IMR-90 (cell line): ENCODE measurements around the gene NTN4.

Experiments
- BHLHE40 ChIP-seq: fragments of 150-350 bp; IDR thresholded peaks from 2 replicates; pipeline ENCODE4 v1.6.1; 2016; ENCODE audit warnings: mild to moderate bottlenecking, low read depth, low read length
- CEBPB ChIP-seq: IDR thresholded peaks from 2 replicates; pipeline ENCODE4 v1.6.1; 2012; ENCODE audit warnings: low read depth, low read length, improper control_type of control experiment
- CTCF ChIP-seq: conservative IDR thresholded peaks from 2 replicates; pipeline ENCODE4 v1.5.1; 2012; ENCODE audit warnings: mild to moderate bottlenecking, low read depth, low read length, improper control_type of control experiment
- ELK1 ChIP-seq: fragments of 150-350 bp; IDR thresholded peaks from 2 replicates; pipeline ENCODE4 v1.6.1; 2016; ENCODE audit warnings: low read depth, mild to moderate bottlenecking, low read length, moderate library complexity, borderline replicate concordance
- FOS ChIP-seq: fragments of 150-350 bp; IDR thresholded peaks from 2 replicates; pipeline ENCODE4 v1.6.1; 2016; ENCODE audit warnings: low read depth, low read length
- MAFK ChIP-seq: IDR thresholded peaks from 2 replicates; pipeline ENCODE4 v1.6.1; 2012; ENCODE audit warnings: low read depth, low read length, improper control_type of control experiment
- MAZ ChIP-seq: IDR thresholded peaks from 2 replicates; pipeline ENCODE4 v1.6.1; 2012; ENCODE audit warnings: low read depth, mild to moderate bottlenecking, low read length, improper control_type of control experiment, moderate library complexity, borderline replicate concordance
- NFE2L2 ChIP-seq: fragments of 150-350 bp; IDR thresholded peaks from 2 replicates; pipeline ENCODE4 v1.6.1; 2016; ENCODE audit warnings: low read depth, mild to moderate bottlenecking, low read length
- POLR2A ChIP-seq: IDR thresholded peaks from 2 replicates; pipeline ENCODE4 v1.6.1; 2012; ENCODE audit warnings: mild to moderate bottlenecking, low read depth, low read length
- RCOR1 ChIP-seq: IDR thresholded peaks from 2 replicates; pipeline ENCODE4 v1.6.1; 2012; ENCODE audit warnings: mild to moderate bottlenecking, low read length, improper control_type of control experiment; ENCODE audit not compliant: insufficient replicate concordance

- TF ChIP-seq CTCF (no peak), POLR2A (no peak), RCOR1 (no peak), MAZ (no peak), NFE2L2 (no peak), MAFK (no peak), ELK1 (no peak), FOS (no peak), BHLHE40 (no peak), CEBPB (no peak)
Observed at GRCh38 chr12:95641299-95641952, 149.1 kb downstream of the NTN4 start.
